Panc1 (cell line): ENCODE results near the gene SCEL. TPM values are rescaled to one million over a fixed set of nuclear protein-coding genes. Genes with fewer than 3 reads are reported as not detected.
"Not testable (repeated sequence)": the region's sequence is repeated elsewhere in the genome, so short reads cannot be mapped to it uniquely, and the experiment has no call there.

ENCODE experiments used
- ATAC-seq: fragments of 200-7000 bp; cut with Tn5 transposase; 2 replicates; pipeline ENCODE4 v1.9.1; 2020; ENCODE audit warnings: mild to moderate bottlenecking, moderate library complexity
- BruUV-seq: library from RNA; stranded (reverse); fragments of 400-500 nt; replicated peaks from 2 replicates; lab custom pipeline; 2021; lab: Mats Ljungman, UMichigan
- CTCF ChIA-PET: fragments of 300-600 bp; sonication (Branson Sonifier 250); formaldehyde crosslinking; loops from one replicate; lab custom pipeline; 2022; ENCODE audit warnings: antibody characterized with exemption; lab: Charles Lee
- POLR2A ChIA-PET: fragments of 300-600 bp; sonication (Branson Sonifier 250); formaldehyde crosslinking; loops from one replicate; lab custom pipeline; 2022; ENCODE audit warnings: antibody characterized with exemption; lab: Charles Lee
- DNase-seq: peaks from one replicate; pipeline ENCODE4 v3.0.0-alpha.2; 2010; ENCODE audit warnings: low read depth, low spot score
- H3K27ac ChIP-seq: 2 replicates; pipeline ENCODE4 v1.5.1; 2011; ENCODE audit warnings: mild to moderate bottlenecking, low read length, inconsistent platforms
- H3K27me3 ChIP-seq: fragments of 200-500 bp; sonication (Bioruptor generic); 2 replicates; pipeline ENCODE4 v1.6.0; 2014; ENCODE audit warnings: low read length, inconsistent platforms; ENCODE audit not compliant: control insufficient read depth, insufficient read depth
- H3K36me3 ChIP-seq: fragments of 200-500 bp; sonication (Bioruptor generic); 2 replicates; pipeline ENCODE4 v1.5.1; 2014; ENCODE audit warnings: inconsistent platforms, mild to moderate bottlenecking, low read length, moderate library complexity; ENCODE audit not compliant: control insufficient read depth, insufficient read depth
- H3K4me1 ChIP-seq: 2 replicates; pipeline ENCODE4 v1.5.1; 2011; ENCODE audit warnings: inconsistent platforms, mild to moderate bottlenecking, low read length, moderate library complexity; ENCODE audit not compliant: control insufficient read depth, insufficient read depth
- H3K4me3 ChIP-seq, 2 experiments: 2 replicates each; pipeline ENCODE4 v1.5.1; 2011 to 2012; ENCODE audit warnings: low read depth in 2 of 2, low read length in 2 of 2, mild to moderate bottlenecking in 2 of 2, inconsistent platforms in 1 of 2, moderate library complexity in 1 of 2
- H3K9me3 ChIP-seq: fragments of 200-500 bp; sonication (Bioruptor generic); 2 replicates; pipeline ENCODE4 v1.5.1; 2014; ENCODE audit warnings: low read depth, mild to moderate bottlenecking, inconsistent platforms, low read length, moderate library complexity; ENCODE audit not compliant: control insufficient read depth, insufficient read depth
- POLR2AphosphoS5 ChIP-seq: IDR thresholded peaks from 2 replicates; pipeline ENCODE4 v1.6.1; 2012; ENCODE audit warnings: mild to moderate bottlenecking, low read depth, low read length, moderate library complexity
- SIN3A ChIP-seq: IDR thresholded peaks from 2 replicates; pipeline ENCODE4 v1.6.1; 2012; ENCODE audit warnings: low read depth, mild to moderate bottlenecking, low read length, moderate library complexity, borderline replicate concordance; ENCODE audit not compliant: insufficient read depth
- TCF7L2 ChIP-seq: IDR thresholded peaks from 2 replicates; pipeline ENCODE4 v1.6.1; 2011; ENCODE audit warnings: mild to moderate bottlenecking, low read depth, low read length, inconsistent platforms
- in situ Hi-C: cut with HindIII; loops from 2 replicates; pipeline ENCODE4 v1.10.0; 2016; ENCODE audit warnings: low sequenced_read_pairs, low pct_unique_long_range_greater_than_20kb
- intact Hi-C: fragments of 100-400 bp; cut with micrococcal nuclease; formaldehyde crosslinking; loops from one replicate; pipeline ENCODE4 v1.10.0; 2022; ENCODE audit not compliant: unreplicated experiment
- total RNA-seq: library from RNA; stranded (reverse); gene quantifications from one replicate; pipeline ENCODE4 v1.2.1, GENCODE V29; 2021; ENCODE audit not compliant: unreplicated experiment
- TF ChIP-seq, protein P1 (sequence below), 2 experiments: IDR thresholded peaks; 2 replicates each; pipeline ENCODE4 v1.6.1; 2011 to 2012; ENCODE audit warnings: low read depth in 2 of 2, control low read depth in 1 of 2, low read length in 1 of 2, mild to moderate bottlenecking in 1 of 2, moderate library complexity in 1 of 2; ENCODE audit not compliant: insufficient read depth in 1 of 2
- TF ChIP-seq, protein P2 (sequence below): fragments of 450-650 bp; IDR thresholded peaks from 2 replicates; pipeline ENCODE4 v1.5.1; 2017; ENCODE audit warnings: mild to moderate bottlenecking

The SCEL gene
- total RNA-seq, 1 experiment from 2014 or later: not detected

DNA sequence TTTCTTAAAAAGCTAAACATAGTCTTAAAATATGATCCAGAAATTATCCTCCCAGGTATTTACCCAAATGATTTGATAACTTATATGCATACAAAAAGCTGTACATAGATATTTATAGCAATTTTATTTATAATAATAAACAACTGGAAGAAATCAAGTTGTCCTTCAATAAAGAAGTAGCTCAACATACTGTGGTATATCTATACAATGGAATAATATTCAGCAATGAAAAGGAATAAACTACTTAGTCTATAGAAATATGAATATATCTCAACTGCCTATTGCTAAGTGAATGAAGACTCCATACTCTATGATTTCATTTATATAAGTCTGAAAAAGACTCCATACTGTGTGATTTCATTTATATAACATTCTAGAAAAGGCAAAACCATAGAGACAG, 114.9 kb downstream of the SCEL start:
- DNase-seq (no peak), ATAC-seq (no peak)
- Histone ChIP-seq H3K27ac (no peak overlapping the region), H3K4me3 (no peak overlapping the region), H3K36me3 (no peaks in the 10 kb centered on the region), H3K4me1 (no peaks in the 10 kb centered on the region), H3K27me3 (no peaks in the 10 kb centered on the region), H3K9me3 (no peaks in the 10 kb centered on the region)
- ChIA-PET POLR2A (no interaction called here), CTCF (no interaction called here)
- no peak for TF ChIP-seq TCF7L2
- no peak for TF ChIP-seq SIN3A
- TF ChIP-seq POLR2AphosphoS5: no peak
- TF ChIP-seq, protein P1, sequence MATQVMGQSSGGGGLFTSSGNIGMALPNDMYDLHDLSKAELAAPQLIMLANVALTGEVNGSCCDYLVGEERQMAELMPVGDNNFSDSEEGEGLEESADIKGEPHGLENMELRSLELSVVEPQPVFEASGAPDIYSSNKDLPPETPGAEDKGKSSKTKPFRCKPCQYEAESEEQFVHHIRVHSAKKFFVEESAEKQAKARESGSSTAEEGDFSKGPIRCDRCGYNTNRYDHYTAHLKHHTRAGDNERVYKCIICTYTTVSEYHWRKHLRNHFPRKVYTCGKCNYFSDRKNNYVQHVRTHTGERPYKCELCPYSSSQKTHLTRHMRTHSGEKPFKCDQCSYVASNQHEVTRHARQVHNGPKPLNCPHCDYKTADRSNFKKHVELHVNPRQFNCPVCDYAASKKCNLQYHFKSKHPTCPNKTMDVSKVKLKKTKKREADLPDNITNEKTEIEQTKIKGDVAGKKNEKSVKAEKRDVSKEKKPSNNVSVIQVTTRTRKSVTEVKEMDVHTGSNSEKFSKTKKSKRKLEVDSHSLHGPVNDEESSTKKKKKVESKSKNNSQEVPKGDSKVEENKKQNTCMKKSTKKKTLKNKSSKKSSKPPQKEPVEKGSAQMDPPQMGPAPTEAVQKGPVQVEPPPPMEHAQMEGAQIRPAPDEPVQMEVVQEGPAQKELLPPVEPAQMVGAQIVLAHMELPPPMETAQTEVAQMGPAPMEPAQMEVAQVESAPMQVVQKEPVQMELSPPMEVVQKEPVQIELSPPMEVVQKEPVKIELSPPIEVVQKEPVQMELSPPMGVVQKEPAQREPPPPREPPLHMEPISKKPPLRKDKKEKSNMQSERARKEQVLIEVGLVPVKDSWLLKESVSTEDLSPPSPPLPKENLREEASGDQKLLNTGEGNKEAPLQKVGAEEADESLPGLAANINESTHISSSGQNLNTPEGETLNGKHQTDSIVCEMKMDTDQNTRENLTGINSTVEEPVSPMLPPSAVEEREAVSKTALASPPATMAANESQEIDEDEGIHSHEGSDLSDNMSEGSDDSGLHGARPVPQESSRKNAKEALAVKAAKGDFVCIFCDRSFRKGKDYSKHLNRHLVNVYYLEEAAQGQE (IDR thresholded peaks at IDR 0.05; ENCODE audit: insufficient read depth in 1 of 2, low read depth in 2 of 2, low read length in 1 of 2): no peak
- TF ChIP-seq, protein P2, sequence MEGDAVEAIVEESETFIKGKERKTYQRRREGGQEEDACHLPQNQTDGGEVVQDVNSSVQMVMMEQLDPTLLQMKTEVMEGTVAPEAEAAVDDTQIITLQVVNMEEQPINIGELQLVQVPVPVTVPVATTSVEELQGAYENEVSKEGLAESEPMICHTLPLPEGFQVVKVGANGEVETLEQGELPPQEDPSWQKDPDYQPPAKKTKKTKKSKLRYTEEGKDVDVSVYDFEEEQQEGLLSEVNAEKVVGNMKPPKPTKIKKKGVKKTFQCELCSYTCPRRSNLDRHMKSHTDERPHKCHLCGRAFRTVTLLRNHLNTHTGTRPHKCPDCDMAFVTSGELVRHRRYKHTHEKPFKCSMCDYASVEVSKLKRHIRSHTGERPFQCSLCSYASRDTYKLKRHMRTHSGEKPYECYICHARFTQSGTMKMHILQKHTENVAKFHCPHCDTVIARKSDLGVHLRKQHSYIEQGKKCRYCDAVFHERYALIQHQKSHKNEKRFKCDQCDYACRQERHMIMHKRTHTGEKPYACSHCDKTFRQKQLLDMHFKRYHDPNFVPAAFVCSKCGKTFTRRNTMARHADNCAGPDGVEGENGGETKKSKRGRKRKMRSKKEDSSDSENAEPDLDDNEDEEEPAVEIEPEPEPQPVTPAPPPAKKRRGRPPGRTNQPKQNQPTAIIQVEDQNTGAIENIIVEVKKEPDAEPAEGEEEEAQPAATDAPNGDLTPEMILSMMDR: no peak
- intact Hi-C loops: no loop called here
- in situ Hi-C loops: no loop called here
- no TSS peak for BruUV-seq

DNA sequence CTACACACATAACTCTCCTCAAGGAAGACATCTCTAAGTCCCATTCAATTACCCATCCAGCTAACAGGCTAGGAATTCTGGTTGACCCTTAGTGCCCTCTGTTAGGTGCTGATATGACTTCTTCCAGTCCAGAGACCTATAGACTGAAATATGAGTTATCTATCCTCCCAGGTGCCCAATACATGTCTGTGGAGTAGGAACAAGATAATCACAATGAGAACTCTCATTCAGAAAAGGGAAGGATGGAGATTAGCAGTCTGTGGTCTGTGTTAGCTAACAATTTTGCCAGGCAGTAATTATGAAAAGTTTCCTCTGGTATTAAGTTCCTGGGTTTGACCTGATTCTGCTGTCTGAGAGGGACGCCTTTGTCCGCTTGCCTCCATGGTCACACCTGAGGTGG, 117.8 kb downstream of the SCEL start:
- no TSS peak for BruUV-seq
- TF ChIP-seq SIN3A (no peak), POLR2AphosphoS5 (no peak), TCF7L2 (no peak)
- TF ChIP-seq, protein P1 (IDR thresholded peaks at IDR 0.05; ENCODE audit: insufficient read depth in 1 of 2, low read depth in 2 of 2, low read length in 1 of 2): no peak
- TF ChIP-seq, protein P2: no peak
- ATAC-seq (no peak), DNase-seq (no peak)
- ChIA-PET POLR2A (no interaction called here), CTCF (no interaction called here)
- Histone ChIP-seq H3K27ac (no peak overlapping the region), H3K9me3 (no peaks in the 10 kb centered on the region), H3K36me3 (no peaks in the 10 kb centered on the region), H3K27me3 (no peaks in the 10 kb centered on the region), H3K4me3 (no peak overlapping the region), H3K4me1 (no peaks in the 10 kb centered on the region)
- intact Hi-C loops (no loop called here), in situ Hi-C loops (no loop called here)

DNA sequence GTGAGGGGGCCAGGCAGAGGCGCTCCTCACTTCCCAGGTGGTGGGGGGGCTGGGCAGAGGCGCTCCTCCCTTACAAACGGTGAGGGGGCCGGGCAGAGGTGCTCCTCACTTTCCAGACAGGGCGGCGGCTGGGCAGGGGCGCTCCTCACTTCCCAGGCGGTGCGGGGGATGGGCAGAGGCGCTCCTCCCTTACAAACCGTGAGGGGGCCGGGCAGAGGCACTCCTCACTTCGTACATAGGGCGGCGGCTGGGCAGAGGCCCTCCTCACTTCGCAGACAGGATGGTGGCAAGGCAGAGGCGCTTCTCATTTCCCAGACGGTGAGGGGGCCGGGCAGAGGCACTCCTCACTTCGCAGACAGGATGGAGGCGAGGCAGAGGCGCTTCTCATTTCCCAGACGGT, 124.5 kb downstream of the SCEL start:
- CTCF ChIA-PET, intact Hi-C loops, in situ Hi-C loops, H3K4me1 ChIP-seq, H3K27ac ChIP-seq, H3K9me3 ChIP-seq, POLR2A ChIA-PET, BruUV-seq, H3K36me3 ChIP-seq, H3K27me3 ChIP-seq, H3K4me3 ChIP-seq, DNase-seq, ATAC-seq: not testable (repeated sequence)
